HG03565 (cell line): Measurements from ENCODE around the gene C6orf132.

Experiments
- ATAC-seq: cut with Tn5 transposase; IDR thresholded peaks from one replicate; pipeline ENCODE4 v1.9.1; 2021; ENCODE audit warnings: mild to moderate bottlenecking, moderate library complexity; ENCODE audit not compliant: unreplicated experiment

The C6orf132 gene

DNA sequence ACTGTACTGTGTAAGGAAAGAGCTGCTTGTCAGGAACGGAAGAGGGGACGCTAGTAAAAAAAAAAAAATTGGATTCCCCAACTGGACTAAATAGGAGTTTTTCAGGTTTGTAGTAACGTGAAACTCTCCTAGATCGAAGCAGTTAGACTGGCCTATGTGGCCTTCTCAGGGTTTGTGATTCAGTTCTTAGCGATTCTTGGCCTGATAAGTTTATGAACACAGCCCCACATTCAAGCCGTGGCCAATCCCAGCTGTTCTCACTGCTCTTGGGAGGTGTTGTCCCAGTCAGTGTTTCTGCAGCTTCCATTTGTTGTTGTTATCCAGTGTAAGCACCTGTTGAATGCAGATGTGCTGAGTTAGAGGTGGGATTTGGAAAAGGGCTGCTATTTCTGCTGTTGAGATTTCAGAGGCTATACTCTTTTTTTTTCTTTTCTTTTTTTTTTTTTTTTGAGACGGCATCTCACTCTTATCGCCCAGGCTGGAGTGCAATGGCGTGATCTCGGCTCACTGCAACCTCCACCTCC is 62.4 kb downstream of the C6orf132 start:
- ATAC-seq: no peak

GRCh38 chr6:42078386-42078785 is 64.0 kb downstream of the C6orf132 start:
- ATAC-seq: no peak

- no peak for ATAC-seq
These were observed 67.1 kb downstream of the C6orf132 start for GRCh38 chr6:42075159-42075838.

GRCh38 chr6:42073287-42073686 is 69.1 kb downstream of the C6orf132 start:
- no peak for ATAC-seq

GRCh38 chr6:42071881-42072583 is 70.4 kb downstream of the C6orf132 start:
- ATAC-seq: no peak

DNA sequence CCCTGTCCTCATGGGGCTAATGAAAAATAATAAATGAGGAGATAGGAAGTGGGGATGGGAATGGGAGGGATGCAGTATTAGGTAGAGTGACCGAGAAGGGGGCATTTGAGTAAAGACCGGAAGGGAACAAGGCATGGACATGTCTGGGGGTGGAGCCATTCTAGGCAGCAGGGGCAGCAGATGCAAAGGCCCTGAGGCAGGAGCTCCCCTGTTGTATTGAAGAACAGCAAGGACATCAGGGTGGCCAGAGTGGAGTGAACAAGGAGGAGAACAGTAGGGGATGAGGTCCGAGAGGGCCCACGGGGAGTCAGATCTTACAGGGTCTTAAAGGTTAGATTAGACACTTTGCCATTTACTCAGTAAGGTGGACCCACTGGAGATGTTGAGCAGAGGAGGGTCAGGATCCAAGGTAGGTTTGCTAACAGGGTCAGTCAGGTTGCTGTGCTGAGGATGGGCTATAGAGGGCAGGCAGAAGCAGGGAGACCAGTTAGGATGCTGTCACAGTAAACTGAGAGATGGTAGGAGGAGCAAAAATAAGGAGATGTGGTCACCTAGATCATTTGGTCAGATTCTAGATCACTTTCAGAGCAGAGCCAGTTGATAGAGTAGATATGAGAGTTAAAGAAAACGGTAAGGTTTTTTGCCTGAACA is 73.4 kb downstream of the C6orf132 start:
- no peak for ATAC-seq

- no peak for ATAC-seq
These were observed 74.2 kb downstream of the C6orf132 start for GRCh38 chr6:42068173-42068572.

- no peak for ATAC-seq
These were observed 76.2 kb downstream of the C6orf132 start for GRCh38 chr6:42066156-42066675.

GRCh38 chr6:42059743-42060142 is 82.7 kb downstream of the C6orf132 start:
- no peak for ATAC-seq

DNA sequence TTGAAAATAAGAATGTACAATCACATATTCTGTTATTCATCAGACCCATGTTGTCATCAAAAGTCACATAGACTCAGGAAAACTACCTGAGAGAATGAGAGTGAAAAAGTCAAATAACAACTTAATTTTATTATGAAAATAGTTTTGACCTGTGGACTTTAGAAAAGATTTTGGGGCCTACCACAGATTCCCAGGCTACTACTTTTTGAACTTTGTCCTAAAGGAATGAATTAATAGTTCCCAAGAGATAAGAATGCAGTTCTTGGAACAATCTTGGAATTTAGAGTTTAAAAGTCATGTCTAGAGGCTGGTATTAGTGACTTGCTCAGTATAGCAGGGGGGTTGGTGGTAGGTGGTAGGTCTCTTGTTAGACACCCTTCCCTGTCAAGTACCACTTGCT is 88.8 kb downstream of the C6orf132 start:
- no peak for ATAC-seq

GRCh38 chr6:42051268-42051653 is 91.2 kb downstream of the C6orf132 start:
- ATAC-seq: no peak
